H1 (cell line): ENCODE measurements around the gene ZBTB42. TPM values are rescaled to one million over a fixed set of nuclear protein-coding genes. Genes with fewer than 3 reads are reported as not detected.

Experiments
- CTCF ChIA-PET: fragments of 300-600 bp; sonication (Branson Sonifier 250); formaldehyde crosslinking; loops from one replicate; lab custom pipeline; 2021; ENCODE audit not compliant: partially characterized antibody; lab: Charles Lee
- POLR2A ChIA-PET: fragments of 300-600 bp; sonication (Branson Sonifier 250); formaldehyde crosslinking; loops from one replicate; lab custom pipeline; 2021; ENCODE audit warnings: inconsistent platforms; ENCODE audit not compliant: partially characterized antibody; lab: Charles Lee
- DNase-seq, 2 experiments: peaks; one replicate each; pipeline versions ENCODE4 v3.0.0 to v3.0.0-alpha.2; 2010 to 2022; ENCODE audit warnings: low spot score in 2 of 2, low read depth in 1 of 2, mixed read lengths in 1 of 2
- FAIRE-seq: peaks from 2 replicates; lab custom pipeline; 2011; peaks lifted over from hg19 to GRCh38; lab: Jason Lieb, UNC
- H2AFZ ChIP-seq: 2 replicates; pipeline ENCODE4 v1.8.1; 2012; ENCODE audit warnings: low read length, inconsistent platforms
- H2AK5ac ChIP-seq: 2 replicates; pipeline ENCODE4 v1.6.1; 2013; ENCODE audit warnings: low read depth, low read length
- H2BK120ac ChIP-seq: replicated peaks from 2 replicates; pipeline ENCODE3; 2013; ENCODE audit warnings: low read depth, low read length, inconsistent platforms
- H2BK12ac ChIP-seq: 2 replicates; pipeline ENCODE4 v1.6.1; 2013; ENCODE audit warnings: low read depth, low read length
- H2BK15ac ChIP-seq: 2 replicates; pipeline ENCODE4 v1.6.1; 2013; ENCODE audit warnings: low read length
- H2BK20ac ChIP-seq: 2 replicates; pipeline ENCODE4 v1.6.1; 2013; ENCODE audit warnings: low read length
- H2BK5ac ChIP-seq: 2 replicates; pipeline ENCODE4 v1.6.1; 2013; ENCODE audit warnings: low read depth, low read length
- H3K14ac ChIP-seq: 2 replicates; pipeline ENCODE4 v1.6.1; 2013; ENCODE audit warnings: inconsistent platforms; ENCODE audit not compliant: insufficient read length
- H3K18ac ChIP-seq: 2 replicates; pipeline ENCODE4 v1.6.1; 2013; ENCODE audit warnings: low read length; ENCODE audit errors: extremely low read depth
- H3K23ac ChIP-seq: 2 replicates; pipeline ENCODE4 v1.6.1; 2013; ENCODE audit warnings: inconsistent platforms; ENCODE audit not compliant: insufficient read length
- H3K23me2 ChIP-seq: 2 replicates; pipeline ENCODE4 v1.6.1; 2013; ENCODE audit warnings: low read depth, low read length
- H3K27ac ChIP-seq: 2 replicates; pipeline ENCODE4 v1.6.1; 2011; ENCODE audit warnings: low read depth, low read length, inconsistent platforms
- H3K27me3 ChIP-seq, 4 experiments: replicated peaks in 1 of 4; 1 replicate in 1 of 4; 2 replicates in 3 of 4; pipeline versions ENCODE4 v1.6.1 to v1.8.1; 2011 to 2013; ENCODE audit warnings: low read length in 3 of 4, mild to moderate bottlenecking in 3 of 4, inconsistent platforms in 2 of 4, mixed read lengths in 2 of 4, moderate library complexity in 1 of 4; ENCODE audit not compliant: control insufficient read depth in 3 of 4, insufficient read depth in 3 of 4; ENCODE audit errors: extremely low read depth in 1 of 4
- H3K36me3 ChIP-seq, 4 experiments: 2 replicates each; pipeline versions ENCODE4 v1.6.1 to v1.8.1; 2011 to 2013; ENCODE audit warnings: mild to moderate bottlenecking in 4 of 4, low read length in 3 of 4, moderate library complexity in 2 of 4, control low read depth in 1 of 4, inconsistent platforms in 1 of 4; ENCODE audit not compliant: insufficient read depth in 4 of 4, control insufficient read depth in 2 of 4
- H3K4ac ChIP-seq: replicated peaks from 2 replicates; pipeline ENCODE3; 2013; ENCODE audit warnings: low read length, low read depth, mixed read lengths, inconsistent platforms; ENCODE audit not compliant: insufficient read length
- H3K4me1 ChIP-seq, 4 experiments: replicated peaks in 1 of 4; 1 replicate in 1 of 4; 2 replicates in 3 of 4; pipeline versions ENCODE4 v1.6.1 to v1.8.1; 2011 to 2013; ENCODE audit warnings: low read length in 3 of 4, inconsistent platforms in 2 of 4, mixed read lengths in 1 of 4; ENCODE audit not compliant: insufficient read depth in 4 of 4, control insufficient read depth in 3 of 4
- H3K4me2 ChIP-seq, 2 experiments: 2 replicates each; pipeline versions ENCODE4 v1.6.1 to v1.8.1; 2011 to 2013; ENCODE audit warnings: low read depth in 2 of 2, low read length in 2 of 2, control low read depth in 1 of 2, inconsistent platforms in 1 of 2, mild to moderate bottlenecking in 1 of 2; ENCODE audit not compliant: insufficient read depth in 1 of 2
- H3K4me3 ChIP-seq, 4 experiments: fragments of 200-600, 300-600 bp in 1 of 4; sonication (generic), shearing (Covaris generic), sonication (Bioruptor Twin) in 1 of 4; 2 replicates each; pipeline versions ENCODE4 v1.5.1 to v1.8.1; 2011 to 2016; ENCODE audit warnings: low read length in 4 of 4, low read depth in 3 of 4, control low read depth in 2 of 4, inconsistent platforms in 2 of 4, mild to moderate bottlenecking in 2 of 4, mixed read lengths in 1 of 4, moderate library complexity in 1 of 4; ENCODE audit not compliant: insufficient read depth in 2 of 4; ENCODE audit errors: extremely low read depth in 1 of 4
- H3K56ac ChIP-seq: replicated peaks from 2 replicates; pipeline ENCODE3; 2013; ENCODE audit warnings: low read depth, mild to moderate bottlenecking, mixed read lengths, low read length, inconsistent platforms; ENCODE audit not compliant: insufficient read length
- H3K79me1 ChIP-seq: 2 replicates; pipeline ENCODE4 v1.6.1; 2013; ENCODE audit warnings: low read depth, low read length, control low read depth
- H3K79me2 ChIP-seq, 2 experiments: 2 replicates each; pipeline versions ENCODE4 v1.6.1 to v1.8.1; 2012 to 2013; ENCODE audit warnings: low read length in 2 of 2, mild to moderate bottlenecking in 2 of 2, inconsistent platforms in 1 of 2; ENCODE audit not compliant: insufficient read depth in 2 of 2, control insufficient read depth in 1 of 2
- H3K9ac ChIP-seq, 4 experiments: replicated peaks in 1 of 4; 1 replicate in 1 of 4; 2 replicates in 3 of 4; pipeline versions ENCODE4 v1.6.1 to v1.8.1; 2011 to 2013; ENCODE audit warnings: low read depth in 3 of 4, low read length in 3 of 4, control low read depth in 2 of 4, mild to moderate bottlenecking in 2 of 4, moderate library complexity in 2 of 4, inconsistent platforms in 1 of 4; ENCODE audit errors: extremely low read depth in 1 of 4
- H3K9me3 ChIP-seq, 2 experiments: 2 replicates each; pipeline versions ENCODE4 v1.6.1 to v1.8.1; 2012 to 2013; ENCODE audit warnings: mild to moderate bottlenecking in 2 of 2, moderate library complexity in 2 of 2, control low read depth in 1 of 2, inconsistent platforms in 1 of 2, low read depth in 1 of 2, low read length in 1 of 2, mixed read lengths in 1 of 2; ENCODE audit not compliant: insufficient read depth in 2 of 2
- H4K20me1 ChIP-seq, 2 experiments: replicated peaks in 1 of 2; 2 replicates each; pipeline versions ENCODE3 to v1.8.1; 2011 to 2013; ENCODE audit warnings: inconsistent platforms in 2 of 2, low read length in 2 of 2, mild to moderate bottlenecking in 1 of 2; ENCODE audit not compliant: insufficient read depth in 2 of 2, control insufficient read depth in 1 of 2
- H4K5ac ChIP-seq: 2 replicates; pipeline ENCODE4 v1.6.1; 2013; ENCODE audit warnings: low read length, low read depth, mixed read lengths, inconsistent platforms; ENCODE audit not compliant: insufficient read length
- H4K8ac ChIP-seq: 2 replicates; pipeline ENCODE4 v1.8.0; 2013; ENCODE audit warnings: mild to moderate bottlenecking, moderate library complexity, low read length, inconsistent platforms; ENCODE audit not compliant: insufficient read depth; ENCODE audit errors: extremely low read depth
- H4K91ac ChIP-seq: replicated peaks from 2 replicates; pipeline ENCODE3; 2013; ENCODE audit warnings: low read length, mixed read lengths, inconsistent platforms; ENCODE audit not compliant: insufficient read length
- BACH1 ChIP-seq: IDR thresholded peaks from 2 replicates; pipeline ENCODE4 v1.6.1; 2012; ENCODE audit warnings: low read length, improper control_type of control experiment
- CHD1 ChIP-seq: IDR thresholded peaks from 2 replicates; pipeline ENCODE4 v1.6.1; 2012; ENCODE audit warnings: low read depth, low read length, improper control_type of control experiment
- EGR1 ChIP-seq: IDR thresholded peaks from 2 replicates; pipeline ENCODE4 v1.6.1; 2011; ENCODE audit warnings: low read depth, low read length, borderline replicate concordance
- EZH2 ChIP-seq: fragments of 200-600 bp; sonication (generic); IDR thresholded peaks from 2 replicates; pipeline ENCODE4 v1.7.1; 2012; ENCODE audit warnings: low read depth, mild to moderate bottlenecking, moderate library complexity, low read length, inconsistent platforms; ENCODE audit not compliant: severe bottlenecking
- FOSL1 ChIP-seq: IDR thresholded peaks from 2 replicates; pipeline ENCODE4 v1.6.1; 2011; ENCODE audit warnings: mild to moderate bottlenecking, low read depth, low read length, moderate library complexity; ENCODE audit not compliant: insufficient read depth
- GTF2F1 ChIP-seq: IDR thresholded peaks from 2 replicates; pipeline ENCODE4 v1.6.1; 2012; ENCODE audit warnings: low read depth, low read length, improper control_type of control experiment, borderline replicate concordance
- HDAC6 ChIP-seq: IDR thresholded peaks from one replicate; pipeline ENCODE4 v1.7.1; 2012; ENCODE audit warnings: low read depth, mild to moderate bottlenecking, inconsistent platforms, low read length, moderate library complexity
- JUN ChIP-seq: IDR thresholded peaks from 2 replicates; pipeline ENCODE4 v1.6.1; 2011; ENCODE audit warnings: low read depth, mild to moderate bottlenecking, improper control_type of control experiment, low read length
- KDM1A ChIP-seq: fragments of 200-600, 300-600 bp; sonication (generic); IDR thresholded peaks from 2 replicates; pipeline ENCODE4 v1.7.1; 2016; ENCODE audit warnings: mild to moderate bottlenecking, low read length, borderline replicate concordance
- NANOG ChIP-seq: IDR thresholded peaks from 2 replicates; pipeline ENCODE4 v1.6.1; 2011; ENCODE audit warnings: low read length, low read depth, mild to moderate bottlenecking, inconsistent platforms; ENCODE audit not compliant: insufficient read depth, poor library complexity, severe bottlenecking
- TEAD4 ChIP-seq: IDR thresholded peaks from 2 replicates; pipeline ENCODE4 v1.6.1; 2012; ENCODE audit warnings: low read depth, low read length, inconsistent platforms, mixed read lengths
- ZNF274 ChIP-seq: IDR thresholded peaks from 2 replicates; pipeline ENCODE4 v1.7.0; 2012; ENCODE audit warnings: low read length, borderline replicate concordance; ENCODE audit errors: extremely low read depth
- WGBS, 2 experiments: shearing (Covaris generic) in 1 of 2; methylation state at CpG; one replicate each; pipeline versions ENCODE4 v1.1.6 to v1.1.7; 2013 to 2015; ENCODE audit warnings: low lambda C conversion rate in 2 of 2, mixed read lengths in 2 of 2, inconsistent platforms in 1 of 2, low coverage in 1 of 2, missing lambda C conversion rate in 1 of 2; ENCODE audit not compliant: insufficient replicate concordance in 2 of 2, insufficient coverage in 1 of 2, insufficient read length in 1 of 2; ENCODE audit errors: extremely low coverage in 1 of 2, missing lambda C conversion rate in 1 of 2; 5-methylcytosine and 5-hydroxymethylcytosine counted together
- polyA plus RNA-seq, 7 experiments: library from polyadenylated mRNA; depleted of rRNA in 3 of 7; stranded (reverse) in 5 of 7; unstranded in 2 of 7; fragments of >200 nt in 5 of 7; fragments of 200-250 nt in 2 of 7; gene quantifications; 1 replicate in 5 of 7; 2 replicates in 1 of 7; 4 replicates in 1 of 7; pipeline versions ENCODE4 v1.2.1 to v1.2.3, GENCODE V29; 2011 to 2013; ENCODE audit warnings: missing spikeins in 2 of 7, mixed read lengths in 2 of 7
- total RNA-seq: library from RNA; stranded (reverse); fragmentation: NEBNext Ultra II Directional; extraction: Animal tissue kit (Norgen Biotek cat#: 25700); gene quantifications from 2 replicates; pipeline ENCODE4 v1.2.1, GENCODE V29; 2021

The ZBTB42 gene
- total and polyA plus RNA-seq, 2 of the 8 experiments (the other 6 are each of a cell fraction or from before 2014, with no cell fraction given), result 2.8 to 3.1 TPM

- peaks cover 0 to 4% (median 0%) of the 10 kb centered on the region in 4 experiments; a peak in 3 of 8 replicates for H3K36me3 ChIP-seq
- peaks cover 25 to 26% of the 10 kb centered on the region in 2 experiments for H4K20me1 ChIP-seq
- H3K56ac ChIP-seq, result no peak overlapping the region
- H3K4me2 ChIP-seq, result no peak overlapping the region
- no peaks in the 10 kb centered on the region for H3K9me3 ChIP-seq
- ChIA-PET CTCF (interaction anchor here (0.6 to 11.1 kb wide), 4 partner anchors 17 to 634 kb away, joined by 3 to 110 read pairs (median 16); no protein-coding TSS in a partner anchor), POLR2A (interaction anchor here (1.5 kb wide), 1 partner anchor 11 kb away, joined by 3 read pairs; no protein-coding TSS in a partner anchor)
- no peaks in the 10 kb centered on the region for H3K27me3 ChIP-seq
- H3K79me2 ChIP-seq, result no peaks in the 10 kb centered on the region; a peak in 1 of 4 replicates
- H2BK12ac ChIP-seq, result no peak overlapping the region
- no peak overlapping the region for H2BK120ac ChIP-seq
- no peak overlapping the region for H2BK5ac ChIP-seq
- H2BK15ac ChIP-seq, result no peak overlapping the region
- no peak overlapping the region for H3K4ac ChIP-seq
- no peak overlapping the region for H3K9ac ChIP-seq
- H3K14ac ChIP-seq, result no peak overlapping the region
- H3K4me3 ChIP-seq, result no peak overlapping the region
- no peak overlapping the region for H3K27ac ChIP-seq
- no peaks in the 10 kb centered on the region; the same call in none of the 2 replicates for H3K79me1 ChIP-seq
- H2BK20ac ChIP-seq, result no peak overlapping the region
- no peak overlapping the region for H2AK5ac ChIP-seq
- H4K5ac ChIP-seq, result no peak overlapping the region
- no peak overlapping the region for H3K23ac ChIP-seq
- WGBS, 2 experiments, result 92% methylated on average over 30 of the region's 30 CpGs; no CpG with 5 or more reads in 1 of the 2 experiments
- FAIRE-seq (no peak), DNase-seq (no peak)
- no peak overlapping the region for H3K18ac ChIP-seq
- H4K91ac ChIP-seq, result no peak overlapping the region
- no peak overlapping the region for H2AFZ ChIP-seq
- no peak overlapping the region for H4K8ac ChIP-seq
- no peaks in the 10 kb centered on the region for H3K23me2 ChIP-seq
- no peaks in the 10 kb centered on the region for H3K4me1 ChIP-seq
- TF ChIP-seq GTF2F1 (no peak), ZNF274 (no peak), BACH1 (no peak), NANOG (no peak), FOSL1 (no peak), EGR1 (no peak), KDM1A (no peak), TEAD4 (no peak), JUN (no peak), CHD1 (no peak), EZH2 (no peak), HDAC6 (no peak)
Observed at GRCh38 chr14:104786726-104787675, 13.9 kb upstream of the ZBTB42 start.
